ENCODE data around the gene GNG13. TPM values are rescaled to one million over a fixed set of nuclear protein-coding genes. Genes with fewer than 3 reads are reported as not detected.
"Not testable (repeated sequence)": the region's sequence is repeated elsewhere in the genome, so short reads cannot be mapped to it uniquely, and the experiment has no call there.

The GNG13 gene
- total RNA-seq, 1 donor, result not detected

DNA sequence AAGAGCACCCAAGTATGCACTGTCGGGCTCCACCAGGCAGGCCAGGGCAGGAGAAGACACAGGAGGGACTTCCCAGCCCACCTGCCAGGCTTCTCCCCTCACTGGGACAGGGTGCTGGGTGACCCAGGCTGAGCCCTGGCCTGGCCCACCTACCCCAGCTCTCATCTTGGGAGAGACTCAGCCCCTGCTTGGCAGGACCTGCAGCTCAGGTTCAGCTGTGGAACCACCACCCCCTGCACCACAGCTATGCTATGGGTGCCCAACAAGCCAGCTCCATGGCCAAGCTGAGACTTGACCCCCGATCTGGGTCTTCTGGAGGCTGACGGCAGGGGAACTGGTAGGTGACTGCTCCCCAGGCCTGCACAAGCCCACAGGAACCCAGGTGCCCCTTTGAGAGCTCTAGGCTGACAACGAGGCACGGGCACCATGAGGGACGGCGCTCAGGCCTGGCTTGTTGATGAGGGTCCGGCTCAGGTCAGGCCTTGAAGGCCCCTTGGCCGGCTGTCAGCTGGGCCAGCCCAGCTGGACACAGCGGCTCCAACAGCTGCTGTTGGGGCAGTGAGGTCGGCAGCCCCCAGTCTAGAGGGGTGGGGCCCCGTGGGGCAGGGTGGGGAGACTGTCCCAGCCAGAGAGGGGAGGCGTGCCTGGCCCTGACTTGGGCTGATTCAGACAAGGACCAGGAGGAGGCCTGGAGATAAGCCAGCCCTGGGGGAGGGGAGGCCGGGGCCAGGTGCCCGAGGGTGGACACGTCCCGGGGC, 17.0 kb downstream of the GNG13 start:
- Histone ChIP-seq H3K9me3 (ENCODE audit: low read depth, low read length) (no peaks in the 10 kb centered on the region), H3K27me3 (ENCODE audit: insufficient read depth, low read length) (no peaks in the 10 kb centered on the region), H3K4me3 (ENCODE audit: low read length) (no peak overlapping the region), H3K4me1 (ENCODE audit: insufficient read depth, low read length) (peaks cover 12% of the 10 kb centered on the region)

DNA sequence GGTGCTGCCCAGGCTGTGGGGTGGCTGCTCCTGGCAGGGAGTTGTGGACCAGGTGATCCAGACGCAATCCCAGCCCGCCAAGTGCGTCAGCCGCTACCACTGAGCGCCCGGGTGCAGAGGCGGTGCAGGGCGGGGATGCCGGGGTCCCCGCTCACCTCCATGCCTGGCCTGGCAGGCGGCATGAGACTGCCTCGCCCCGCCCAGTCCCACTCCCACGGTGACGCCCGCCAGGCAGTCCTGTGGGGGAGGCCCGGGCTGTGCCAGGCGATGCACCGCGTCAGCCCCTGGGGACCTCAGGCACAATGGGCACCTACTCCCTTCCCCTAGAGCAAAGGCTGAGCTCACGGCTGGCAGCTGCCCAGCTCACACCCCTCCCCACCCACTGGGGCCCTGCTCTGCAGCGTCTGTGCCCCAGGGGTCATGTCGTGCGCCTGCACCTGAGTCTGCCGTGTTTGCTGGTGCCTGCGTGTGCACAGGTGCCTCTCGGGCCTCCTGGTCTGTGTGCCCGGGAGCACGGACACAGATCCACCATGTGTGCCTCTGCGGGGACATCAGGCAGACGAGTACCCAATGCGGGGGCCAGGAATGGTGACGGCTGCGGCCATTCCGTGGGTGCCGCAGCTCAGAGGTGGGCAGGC, 17.6 kb downstream of the GNG13 start:
- H3K4me1 ChIP-seq (ENCODE audit: insufficient read depth, low read length), result peaks cover 12% of the 10 kb centered on the region
- H3K27me3 ChIP-seq (ENCODE audit: insufficient read depth, low read length), result no peaks in the 10 kb centered on the region
- H3K9me3 ChIP-seq (ENCODE audit: low read depth, low read length), result no peaks in the 10 kb centered on the region
- H3K4me3 ChIP-seq (ENCODE audit: low read length), result no peak overlapping the region

DNA sequence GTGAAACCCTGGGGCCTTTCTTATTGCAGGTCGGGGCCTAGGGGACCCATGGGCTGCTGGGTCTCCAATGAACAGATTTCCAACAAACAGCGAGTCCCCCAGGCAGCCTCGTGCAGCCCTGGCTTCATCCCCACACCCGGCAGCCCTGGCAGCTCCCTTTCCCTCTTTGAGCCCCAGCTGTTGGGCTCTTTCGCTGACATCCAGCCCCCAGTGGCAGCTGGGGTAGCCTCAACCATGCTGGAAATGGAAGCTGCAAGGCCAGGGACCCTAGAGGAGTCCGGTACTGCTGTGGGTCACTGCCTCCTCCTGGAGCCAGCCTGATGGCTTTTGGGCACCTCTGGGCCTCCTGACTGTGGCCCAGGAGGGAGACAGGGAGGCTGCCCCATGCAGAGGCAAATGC, 18.3 kb downstream of the GNG13 start:
- Histone ChIP-seq H3K9me3 (ENCODE audit: low read depth, low read length) (no peaks in the 10 kb centered on the region), H3K4me1 (ENCODE audit: insufficient read depth, low read length) (peaks cover 6% of the 10 kb centered on the region), H3K27me3 (ENCODE audit: insufficient read depth, low read length) (no peaks in the 10 kb centered on the region), H3K4me3 (ENCODE audit: low read length) (no peak overlapping the region)

GRCh38 chr16:781346-782010, 19.1 kb downstream of the GNG13 start:
- H3K4me1 ChIP-seq (ENCODE audit: insufficient read depth, low read length), result no peaks in the 10 kb centered on the region
- no peaks in the 10 kb centered on the region for H3K27me3 ChIP-seq (ENCODE audit: insufficient read depth, low read length)
- no peak overlapping the region for H3K4me3 ChIP-seq (ENCODE audit: low read length)
- H3K9me3 ChIP-seq (ENCODE audit: low read depth, low read length), result no peaks in the 10 kb centered on the region

- Histone ChIP-seq H3K4me3 (ENCODE audit: low read length) (no peak overlapping the region), H3K27me3 (ENCODE audit: insufficient read depth, low read length) (no peaks in the 10 kb centered on the region), H3K4me1 (ENCODE audit: insufficient read depth, low read length) (no peaks in the 10 kb centered on the region), H3K9me3 (ENCODE audit: low read depth, low read length) (no peaks in the 10 kb centered on the region)
Measured at GRCh38 chr16:780296-780695, 20.2 kb downstream of the GNG13 start.

DNA sequence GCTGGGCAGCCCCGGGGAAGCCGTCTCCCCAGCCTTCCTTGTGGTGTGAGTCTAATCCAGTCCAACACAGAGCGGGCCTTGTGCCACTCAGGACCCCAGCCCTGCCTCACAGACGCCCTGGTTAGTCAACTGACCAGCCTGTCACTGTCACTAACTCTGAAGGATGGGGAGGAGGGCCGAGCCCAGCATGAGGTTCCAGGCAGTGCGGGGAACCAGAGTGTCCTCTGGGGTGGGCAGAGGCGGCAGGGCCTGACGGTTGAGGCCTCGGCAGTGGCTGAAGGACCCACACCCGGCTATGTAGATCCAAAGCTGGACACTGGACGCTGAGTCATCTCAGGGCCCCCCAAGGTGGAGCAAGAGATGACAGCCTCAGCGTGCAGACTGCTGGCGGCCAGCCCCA, 21.0 kb downstream of the GNG13 start:
- Histone ChIP-seq H3K4me1 (ENCODE audit: insufficient read depth, low read length) (no peaks in the 10 kb centered on the region), H3K4me3 (ENCODE audit: low read length) (no peak overlapping the region), H3K9me3 (ENCODE audit: low read depth, low read length) (no peaks in the 10 kb centered on the region), H3K27me3 (ENCODE audit: insufficient read depth, low read length) (no peaks in the 10 kb centered on the region)

DNA sequence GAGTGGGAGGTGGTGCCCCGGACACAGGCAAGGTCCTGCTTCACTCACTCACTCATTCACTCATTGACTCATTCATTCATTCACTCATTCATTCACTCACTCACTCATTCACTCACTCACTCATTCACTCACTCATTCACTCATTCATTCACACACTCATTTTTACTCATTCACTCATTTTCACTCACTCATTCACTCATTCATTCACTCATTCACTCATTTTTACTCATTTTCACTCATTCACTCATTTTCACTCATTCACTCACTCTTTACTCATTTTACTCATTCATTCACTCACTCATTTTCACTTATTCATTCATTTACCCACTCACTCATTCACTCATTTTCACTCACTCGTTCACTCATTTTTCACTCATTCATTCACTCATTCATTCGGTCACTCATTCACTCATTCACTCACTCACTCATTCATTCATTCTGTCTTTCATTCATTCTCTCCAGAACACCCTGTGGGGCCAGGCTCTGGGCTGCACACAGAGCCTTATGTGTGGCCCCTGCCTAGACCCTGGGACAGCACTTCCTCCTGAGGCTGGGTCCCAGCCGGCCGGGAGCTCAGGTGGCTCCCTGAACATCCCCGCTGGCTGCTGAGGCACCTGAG, 21.5 kb downstream of the GNG13 start:
- no peaks in the 10 kb centered on the region for H3K4me1 ChIP-seq (ENCODE audit: insufficient read depth, low read length)
- H3K27me3 ChIP-seq (ENCODE audit: insufficient read depth, low read length), result no peaks in the 10 kb centered on the region
- no peak overlapping the region for H3K4me3 ChIP-seq (ENCODE audit: low read length)
- H3K9me3 ChIP-seq (ENCODE audit: low read depth, low read length), result no peaks in the 10 kb centered on the region

DNA sequence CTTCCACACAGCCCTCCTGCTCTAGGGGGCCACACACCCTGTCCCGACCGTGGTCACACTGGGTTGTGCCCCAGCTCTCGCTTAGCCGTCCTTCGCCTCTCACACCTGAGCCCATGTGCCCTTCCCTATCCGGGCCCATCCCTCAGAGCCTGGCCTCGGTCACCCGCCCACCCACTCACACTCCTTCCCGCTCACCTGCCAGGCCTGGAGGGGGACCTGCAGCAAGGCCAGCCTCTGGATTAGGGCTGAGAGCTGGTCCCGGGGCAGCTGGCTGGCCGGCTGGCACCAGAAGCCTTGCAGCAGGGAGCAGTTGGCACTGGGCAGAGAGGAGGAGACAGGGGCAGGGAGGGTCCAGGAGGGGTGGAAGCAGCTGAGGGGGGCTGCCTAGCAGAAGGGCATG, 22.1 kb downstream of the GNG13 start:
- H3K9me3 ChIP-seq (ENCODE audit: low read depth, low read length), result no peaks in the 10 kb centered on the region
- H3K4me3 ChIP-seq (ENCODE audit: low read length), result no peak overlapping the region
- no peaks in the 10 kb centered on the region for H3K27me3 ChIP-seq (ENCODE audit: insufficient read depth, low read length)
- no peaks in the 10 kb centered on the region for H3K4me1 ChIP-seq (ENCODE audit: insufficient read depth, low read length)

GRCh38 chr16:777826-778225, 22.7 kb downstream of the GNG13 start:
- Histone ChIP-seq H3K9me3 (ENCODE audit: low read depth, low read length) (no peaks in the 10 kb centered on the region), H3K4me3 (ENCODE audit: low read length) (no peak overlapping the region), H3K4me1 (ENCODE audit: insufficient read depth, low read length) (no peaks in the 10 kb centered on the region), H3K27me3 (ENCODE audit: insufficient read depth, low read length) (no peaks in the 10 kb centered on the region)

DNA sequence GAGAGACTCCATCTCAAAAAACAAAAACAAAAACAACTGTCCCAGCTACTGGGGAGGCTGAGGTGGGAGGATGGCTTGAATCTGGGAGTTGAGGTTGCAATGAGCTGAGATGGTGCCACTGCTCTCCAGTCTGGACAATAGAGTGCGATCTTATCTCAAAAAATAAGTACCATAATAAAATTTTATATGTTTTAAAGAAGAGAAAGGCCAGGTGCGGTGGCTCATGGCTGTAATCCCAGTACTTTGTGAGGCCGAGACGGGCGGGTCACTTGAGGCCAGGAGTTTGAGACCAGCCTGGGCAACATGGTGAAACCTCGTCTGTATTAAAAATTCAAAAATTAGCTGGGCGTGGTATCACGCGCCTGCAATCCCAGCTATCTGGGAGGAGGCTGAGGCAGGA, 23.7 kb downstream of the GNG13 start:
- no peaks in the 10 kb centered on the region for H3K27me3 ChIP-seq (ENCODE audit: insufficient read depth, low read length)
- H3K4me3 ChIP-seq (ENCODE audit: low read length), result no peak overlapping the region

DNA sequence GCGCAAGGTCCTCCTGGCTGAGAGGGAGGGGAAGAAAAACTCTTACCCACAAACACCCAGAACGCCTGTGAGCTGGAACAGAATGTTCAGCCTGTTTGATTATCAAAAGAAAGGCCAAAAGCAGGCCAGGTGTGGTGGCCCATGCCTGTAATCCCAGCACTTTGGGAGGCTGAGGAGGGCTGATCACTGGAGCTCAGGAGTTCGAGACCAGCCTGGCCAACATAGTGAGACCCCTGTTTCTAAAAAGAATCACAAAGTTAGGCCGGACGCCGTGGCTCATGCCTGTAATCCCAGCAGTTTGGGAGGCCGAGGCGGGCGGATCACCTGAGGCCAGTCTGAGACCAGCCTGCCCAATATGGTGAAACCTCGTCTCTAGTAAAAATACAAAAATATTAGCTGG, 24.2 kb downstream of the GNG13 start:
- H3K9me3 ChIP-seq (ENCODE audit: low read depth, low read length); H3K4me3 ChIP-seq (ENCODE audit: low read length); H3K4me1 ChIP-seq (ENCODE audit: insufficient read depth, low read length); H3K27me3 ChIP-seq (ENCODE audit: insufficient read depth, low read length): not testable (repeated sequence)

More for the DNA sequence above, 23.7 kb downstream of the GNG13 start:
- Histone ChIP-seq H3K9me3 (ENCODE audit: low read depth, low read length) (no peaks in the 10 kb centered on the region), H3K4me1 (ENCODE audit: insufficient read depth, low read length) (no peaks in the 10 kb centered on the region)

GRCh38 chr16:775236-775796, 25.2 kb downstream of the GNG13 start:
- no peaks in the 10 kb centered on the region for H3K4me1 ChIP-seq (ENCODE audit: insufficient read depth, low read length)
- H3K9me3 ChIP-seq (ENCODE audit: low read depth, low read length), result no peaks in the 10 kb centered on the region
- no peak overlapping the region for H3K4me3 ChIP-seq (ENCODE audit: low read length)
- no peaks in the 10 kb centered on the region for H3K27me3 ChIP-seq (ENCODE audit: insufficient read depth, low read length)

DNA sequence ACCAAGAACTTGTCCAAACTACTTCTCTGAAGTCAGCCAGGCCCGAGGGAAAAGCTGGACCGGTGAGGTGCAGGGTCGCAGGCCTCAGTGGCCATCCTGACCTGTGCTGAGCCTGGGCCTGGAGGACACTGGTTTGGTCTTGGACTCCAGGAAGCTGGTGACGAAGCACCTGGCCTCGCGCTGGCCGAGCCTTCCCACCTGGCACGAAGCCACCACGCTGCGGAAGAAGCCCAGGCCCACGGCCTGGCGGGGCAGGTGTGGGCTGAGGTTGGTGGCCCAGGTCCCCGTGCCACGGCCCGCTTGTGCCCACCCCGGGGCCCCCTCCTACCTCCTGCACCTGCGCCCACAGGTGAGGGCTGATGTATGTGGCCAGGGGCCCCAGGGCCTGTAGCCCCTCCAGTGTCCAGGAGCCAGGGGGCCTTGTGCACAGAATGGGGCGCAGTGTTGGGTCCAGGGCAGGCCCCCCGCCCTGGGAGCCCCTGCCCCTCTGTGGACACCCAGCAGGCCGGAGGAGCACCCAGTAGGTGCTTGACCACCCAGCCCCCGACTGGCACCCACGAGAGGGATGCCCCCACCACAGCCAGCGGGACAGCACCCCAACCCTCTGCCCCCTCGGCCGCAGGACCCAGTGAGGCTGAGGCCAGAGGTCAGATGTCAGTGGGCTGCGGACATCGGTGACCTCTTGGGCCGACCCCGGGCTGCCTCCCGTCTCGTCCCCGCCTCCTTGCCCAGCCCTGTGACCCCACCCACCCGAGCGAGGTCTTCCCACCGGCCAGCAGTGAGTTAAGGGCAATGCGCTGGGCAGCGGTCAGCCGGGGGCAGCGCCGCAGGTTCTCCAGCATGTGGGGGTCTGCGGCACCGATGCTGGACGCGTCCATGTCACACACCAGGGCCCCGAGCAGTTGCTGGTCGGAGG, 26.2 kb downstream of the GNG13 start:
- Histone ChIP-seq H3K27me3 (ENCODE audit: insufficient read depth, low read length) (no peaks in the 10 kb centered on the region), H3K9me3 (ENCODE audit: low read depth, low read length) (no peaks in the 10 kb centered on the region), H3K4me3 (ENCODE audit: low read length) (no peak overlapping the region), H3K4me1 (ENCODE audit: insufficient read depth, low read length) (no peaks in the 10 kb centered on the region)

DNA sequence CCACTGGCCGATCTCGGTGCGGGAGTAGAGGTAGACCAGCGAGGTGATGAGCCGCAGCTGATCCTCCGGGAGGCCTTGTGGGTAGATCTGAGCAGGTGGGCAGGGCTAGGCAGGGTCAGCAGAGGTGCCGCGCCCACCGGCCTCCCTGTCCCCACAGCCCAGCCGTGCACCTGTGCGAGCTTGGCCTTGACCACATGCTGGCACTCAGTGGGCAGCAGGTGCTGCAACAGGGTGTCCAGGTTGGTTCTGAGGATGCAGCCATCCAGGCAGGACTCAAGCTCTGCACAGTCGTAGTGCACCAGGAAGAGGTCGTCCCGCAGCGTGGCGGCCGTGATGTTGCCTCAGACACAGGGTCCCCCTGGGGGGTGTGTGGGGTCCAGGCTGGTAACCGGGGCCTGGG, 27.6 kb downstream of the GNG13 start:
- H3K27me3 ChIP-seq (ENCODE audit: insufficient read depth, low read length), result no peaks in the 10 kb centered on the region
- H3K9me3 ChIP-seq (ENCODE audit: low read depth, low read length), result no peaks in the 10 kb centered on the region
- no peaks in the 10 kb centered on the region for H3K4me1 ChIP-seq (ENCODE audit: insufficient read depth, low read length)
- H3K4me3 ChIP-seq (ENCODE audit: low read length), result no peak overlapping the region

All from mononuclear cell (primary cell).